Stimulated activated naive B cell treated with anti-CD40 and anti-IgM and Interleukin-4, amounts not matched to agents 10 μg/mL and 1 μg/mL and 100 μg/mL, for 72 hours (primary cell): ENCODE measurements around the gene SOCS7.
"Not testable (repeated sequence)": the region's sequence is repeated elsewhere in the genome, so short reads cannot be mapped to it uniquely, and the experiment has no call there.

Experiments used
- ATAC-seq, 2 donors: fragments of 150-1000 bp; cut with Tn5 transposase; replicated peaks; 2 replicates each; pipeline ENCODE4 v1.10.0; 2021; ENCODE audit warnings: moderate library complexity in 1 of 2
- DNase-seq: peaks from one replicate; pipeline ENCODE4 v3.0.0; 2021
- H3K27ac Mint-ChIP-seq: one replicate; pipeline ENCODE4 v1.8.0; 2022; ENCODE audit warnings: mild to moderate bottlenecking, mixed read lengths
- H3K27me3 Mint-ChIP-seq, 2 donors: one replicate each; pipeline ENCODE4 v1.8.0; 2022; ENCODE audit warnings: mixed read lengths in 2 of 2
- H3K36me3 Mint-ChIP-seq, 2 donors: one replicate each; pipeline ENCODE4 v1.8.0; 2022; ENCODE audit warnings: mixed read lengths in 2 of 2, mild to moderate bottlenecking in 1 of 2
- H3K4me1 Mint-ChIP-seq, 2 donors: one replicate each; pipeline ENCODE4 v1.8.0; 2022; ENCODE audit warnings: mixed read lengths in 2 of 2, mild to moderate bottlenecking in 1 of 2
- H3K4me3 Mint-ChIP-seq, 2 donors: one replicate each; pipeline ENCODE4 v1.8.0; 2022; ENCODE audit warnings: mild to moderate bottlenecking in 2 of 2, mixed read lengths in 2 of 2, moderate library complexity in 1 of 2
- H3K9me3 Mint-ChIP-seq, 2 donors: one replicate each; pipeline ENCODE4 v1.8.0; 2022; ENCODE audit warnings: mixed read lengths in 2 of 2, mild to moderate bottlenecking in 1 of 2

SOCS7 gene

GRCh38 chr17:38428112-38428642 is 76.5 kb downstream of the SOCS7 start, which contains the start of gene ARHGAP23:
ARHGAP23 (plus strand) TSS chr17:38428464; CDS start chr17:38428486, 22 bp downstream.
- Mint-ChIP-seq H3K36me3 (no peaks in the 10 kb centered on the region), H3K4me1 (peaks cover 19 to 39% of the 10 kb centered on the region in 2 donors), H3K4me3 (peak within 1 kb of the TSS; percentile 77 to 82), H3K9me3 (no peaks in the 10 kb centered on the region), H3K27me3 (peaks cover 31 to 34% of the 10 kb centered on the region in 2 donors), H3K27ac (no peak within 1 kb of the TSS)
- ATAC-seq (peak; percentile 54 to 64), DNase-seq (no peak)

GRCh38 chr17:38428643-38429371 is 77.2 kb downstream of the SOCS7 start:
- Mint-ChIP-seq H3K27ac (no peak overlapping the region), H3K4me1 (peaks cover 17 to 39% of the 10 kb centered on the region in 2 donors), H3K27me3 (peaks cover 25 to 28% of the 10 kb centered on the region in 2 donors), H3K9me3 (no peaks in the 10 kb centered on the region), H3K4me3 (peak overlapping the region; percentile 40 to 82), H3K36me3 (no peaks in the 10 kb centered on the region)
- DNase-seq (no peak), ATAC-seq (peak; percentile 50 to 60)

GRCh38 chr17:38429476-38430100 is 77.9 kb downstream of the SOCS7 start:
- Mint-ChIP-seq H3K9me3 (no peaks in the 10 kb centered on the region), H3K27ac (peak overlapping the region; percentile 60), H3K36me3 (no peaks in the 10 kb centered on the region), H3K4me1 (peaks cover 16 to 34% of the 10 kb centered on the region in 2 donors), H3K4me3 (peak overlapping the region; percentile 40 to 82), H3K27me3 (peaks cover 17 to 20% of the 10 kb centered on the region in 2 donors)
- ATAC-seq: no peak
- no peak for DNase-seq

DNA sequence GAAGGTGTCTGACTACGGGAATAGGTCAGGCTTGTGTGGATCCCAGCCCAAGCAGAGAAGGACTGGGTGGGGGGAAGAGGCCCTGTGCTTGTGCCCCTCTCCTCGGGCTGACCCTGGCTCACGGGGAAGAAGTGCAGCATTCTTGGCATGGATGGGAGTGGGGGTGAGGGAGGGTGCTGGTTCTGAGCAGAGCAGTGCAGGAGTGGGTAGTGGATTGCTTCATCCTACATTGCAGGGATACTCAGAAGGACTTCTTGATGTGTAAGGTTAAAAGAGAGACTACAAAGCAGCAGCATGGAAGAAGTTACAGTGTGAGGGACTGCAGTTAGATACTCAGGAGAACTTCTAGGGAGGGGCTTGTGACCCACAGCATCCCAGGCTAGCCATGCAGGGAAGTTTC is 78.7 kb downstream of the SOCS7 start:
- no peak for DNase-seq
- Mint-ChIP-seq H3K9me3 (no peaks in the 10 kb centered on the region), H3K27ac (no peak overlapping the region), H3K36me3 (no peaks in the 10 kb centered on the region), H3K27me3 (peaks cover 10 to 12% of the 10 kb centered on the region in 2 donors), H3K4me1 (peaks cover 10 to 26% of the 10 kb centered on the region in 2 donors), H3K4me3 (no peak overlapping the region)
- ATAC-seq: no peak

- H3K36me3 Mint-ChIP-seq: no peaks in the 10 kb centered on the region
- DNase-seq: no peak
- H3K27ac Mint-ChIP-seq: no peak overlapping the region
- ATAC-seq: no peak
- H3K4me1 Mint-ChIP-seq: peaks cover 8 to 22% of the 10 kb centered on the region in 2 donors
- H3K27me3 Mint-ChIP-seq: peaks cover 5 to 7% of the 10 kb centered on the region in 2 donors
- no peaks in the 10 kb centered on the region for H3K9me3 Mint-ChIP-seq
- no peak overlapping the region for H3K4me3 Mint-ChIP-seq
Measured at GRCh38 chr17:38430822-38431221, 79.2 kb downstream of the SOCS7 start.

DNA sequence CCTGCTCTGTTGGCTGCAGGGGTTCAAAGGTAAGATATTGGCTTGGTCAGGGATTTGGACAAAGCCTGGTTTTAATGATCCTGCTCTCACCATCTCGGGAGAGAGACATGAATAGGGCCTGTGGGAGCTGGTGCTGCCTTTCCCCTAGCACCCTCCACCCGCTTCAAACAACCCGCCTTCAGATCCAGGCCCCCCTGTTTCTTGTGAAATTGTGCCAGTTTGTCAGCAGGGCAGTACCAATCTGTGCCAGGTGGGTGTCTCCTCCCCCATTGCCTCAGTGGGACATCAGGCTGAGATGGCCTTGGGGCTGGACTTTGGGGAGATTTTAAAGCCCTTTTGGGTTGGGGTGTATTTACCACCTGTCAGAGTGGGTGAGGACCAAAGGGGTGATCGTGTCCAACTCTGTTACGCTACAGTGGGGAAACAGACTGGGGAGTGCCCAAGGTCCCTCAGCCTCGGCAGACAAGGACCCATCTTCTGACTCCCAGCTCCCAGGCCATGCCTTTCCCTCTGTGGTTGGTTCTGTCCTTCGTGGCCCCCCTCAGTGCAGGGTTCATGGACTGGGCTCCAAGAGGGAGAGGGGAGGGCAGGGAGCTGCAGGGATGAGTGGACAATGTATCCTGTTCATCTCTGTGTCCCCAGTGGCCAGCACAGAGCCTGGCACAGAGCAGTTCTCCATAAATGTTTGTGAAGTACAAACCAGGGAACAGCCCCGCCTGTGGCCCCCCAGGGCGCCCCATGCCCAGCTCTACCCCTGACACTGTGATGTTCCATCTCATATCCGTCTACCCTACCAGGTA is 79.9 kb downstream of the SOCS7 start:
- H3K4me3 Mint-ChIP-seq: no peak overlapping the region
- ATAC-seq (no peak), DNase-seq (no peak)
- H3K4me1 Mint-ChIP-seq: peaks cover 8 to 22% of the 10 kb centered on the region in 2 donors
- H3K27me3 Mint-ChIP-seq: peaks cover 5% of the 10 kb centered on the region in 2 donors
- H3K36me3 Mint-ChIP-seq: no peaks in the 10 kb centered on the region
- H3K27ac Mint-ChIP-seq: no peak overlapping the region
- no peaks in the 10 kb centered on the region for H3K9me3 Mint-ChIP-seq

GRCh38 chr17:38434178-38434665 is 82.6 kb downstream of the SOCS7 start:
- ATAC-seq: no peak
- Mint-ChIP-seq H3K27me3 (no peaks in the 10 kb centered on the region), H3K4me1 (peaks cover 0 to 7% of the 10 kb centered on the region in 2 donors), H3K36me3 (no peaks in the 10 kb centered on the region), H3K27ac (no peak overlapping the region), H3K9me3 (no peaks in the 10 kb centered on the region), H3K4me3 (no peak overlapping the region)
- no peak for DNase-seq

DNA sequence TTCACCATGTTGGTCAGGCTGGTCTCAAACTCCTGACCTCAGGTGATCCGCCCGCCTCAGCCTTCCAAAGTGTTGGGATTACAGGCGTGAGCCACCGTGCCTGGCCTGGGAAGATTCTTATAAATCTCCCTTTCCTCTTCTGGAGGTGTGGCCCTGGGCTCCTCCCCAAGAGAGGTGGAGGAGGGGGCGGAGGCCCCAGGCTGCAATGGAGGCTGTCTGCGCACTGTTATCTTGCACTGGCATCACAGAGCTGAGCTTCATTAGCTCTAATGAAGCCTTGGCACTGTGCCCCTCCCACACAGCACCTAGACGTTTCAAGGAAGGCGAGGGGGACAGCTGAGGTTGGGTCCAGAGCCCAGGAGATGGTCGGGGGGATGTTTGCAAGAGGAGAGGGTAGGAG is 84.2 kb downstream of the SOCS7 start:
- no peaks in the 10 kb centered on the region for H3K27me3 Mint-ChIP-seq
- no peaks in the 10 kb centered on the region for H3K36me3 Mint-ChIP-seq
- no peaks in the 10 kb centered on the region for H3K9me3 Mint-ChIP-seq
- no peaks in the 10 kb centered on the region for H3K4me1 Mint-ChIP-seq
- ATAC-seq (no peak), DNase-seq (no peak)
- H3K4me3 Mint-ChIP-seq: no peak overlapping the region
- no peak overlapping the region for H3K27ac Mint-ChIP-seq

GRCh38 chr17:38436386-38436785 is 84.7 kb downstream of the SOCS7 start:
- H3K4me3 Mint-ChIP-seq: no peak overlapping the region
- DNase-seq (no peak), ATAC-seq (no peak)
- H3K27me3 Mint-ChIP-seq: peaks cover 0 to 2% of the 10 kb centered on the region in 2 donors
- no peaks in the 10 kb centered on the region for H3K9me3 Mint-ChIP-seq
- H3K27ac Mint-ChIP-seq: no peak overlapping the region
- H3K36me3 Mint-ChIP-seq: no peaks in the 10 kb centered on the region
- H3K4me1 Mint-ChIP-seq: no peaks in the 10 kb centered on the region

DNA sequence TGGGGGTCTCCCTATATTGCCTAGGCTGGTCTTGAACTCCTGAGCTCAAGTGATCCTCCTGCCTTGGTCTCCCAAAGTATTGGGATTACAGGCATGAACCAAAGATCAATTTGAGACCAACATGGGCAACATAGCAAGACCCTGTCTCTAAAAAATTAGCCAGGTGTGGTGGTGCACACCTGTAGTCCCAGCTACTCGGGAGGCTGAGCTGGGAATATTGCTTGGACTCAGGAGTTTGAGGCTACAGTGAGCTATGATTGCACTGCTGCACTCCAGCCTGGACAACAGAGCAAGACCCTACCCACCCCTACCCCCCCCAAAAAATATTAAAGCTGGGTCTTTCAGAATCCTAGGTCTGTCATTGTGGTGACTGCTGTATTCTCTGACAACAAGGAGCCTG is 85.7 kb downstream of the SOCS7 start:
- not testable (repeated sequence) for DNase-seq, H3K27ac Mint-ChIP-seq, H3K27me3 Mint-ChIP-seq, ATAC-seq, H3K4me3 Mint-ChIP-seq, H3K36me3 Mint-ChIP-seq, H3K9me3 Mint-ChIP-seq, H3K4me1 Mint-ChIP-seq

DNA sequence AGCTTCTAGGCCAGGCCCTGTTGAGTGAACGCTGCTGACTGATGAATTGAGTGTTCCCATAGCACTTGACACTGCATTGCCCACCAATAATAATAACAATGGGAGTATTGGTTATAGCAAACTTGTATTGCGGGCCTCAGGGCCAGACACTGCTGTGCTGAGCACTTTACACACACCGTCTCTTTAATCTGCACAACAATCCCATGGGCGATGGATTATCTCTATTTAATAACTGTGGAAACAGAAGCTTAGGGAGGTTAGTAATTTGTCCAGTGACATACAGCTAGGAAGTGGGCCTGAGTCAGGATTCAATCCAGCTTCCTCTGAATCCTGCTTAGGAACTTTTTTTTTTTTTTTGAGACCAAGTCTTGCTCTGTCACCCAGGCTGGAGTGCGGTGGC is 87.8 kb downstream of the SOCS7 start:
- Mint-ChIP-seq H3K27me3 (peaks cover 0 to 9% of the 10 kb centered on the region in 2 donors), H3K4me3 (no peak overlapping the region), H3K27ac (no peak overlapping the region), H3K9me3 (no peaks in the 10 kb centered on the region), H3K36me3 (no peaks in the 10 kb centered on the region), H3K4me1 (peaks cover 5 to 11% of the 10 kb centered on the region in 2 donors)
- ATAC-seq (no peak), DNase-seq (no peak)

GRCh38 chr17:38440614-38441397 is 89.2 kb downstream of the SOCS7 start:
- DNase-seq: no peak

DNA sequence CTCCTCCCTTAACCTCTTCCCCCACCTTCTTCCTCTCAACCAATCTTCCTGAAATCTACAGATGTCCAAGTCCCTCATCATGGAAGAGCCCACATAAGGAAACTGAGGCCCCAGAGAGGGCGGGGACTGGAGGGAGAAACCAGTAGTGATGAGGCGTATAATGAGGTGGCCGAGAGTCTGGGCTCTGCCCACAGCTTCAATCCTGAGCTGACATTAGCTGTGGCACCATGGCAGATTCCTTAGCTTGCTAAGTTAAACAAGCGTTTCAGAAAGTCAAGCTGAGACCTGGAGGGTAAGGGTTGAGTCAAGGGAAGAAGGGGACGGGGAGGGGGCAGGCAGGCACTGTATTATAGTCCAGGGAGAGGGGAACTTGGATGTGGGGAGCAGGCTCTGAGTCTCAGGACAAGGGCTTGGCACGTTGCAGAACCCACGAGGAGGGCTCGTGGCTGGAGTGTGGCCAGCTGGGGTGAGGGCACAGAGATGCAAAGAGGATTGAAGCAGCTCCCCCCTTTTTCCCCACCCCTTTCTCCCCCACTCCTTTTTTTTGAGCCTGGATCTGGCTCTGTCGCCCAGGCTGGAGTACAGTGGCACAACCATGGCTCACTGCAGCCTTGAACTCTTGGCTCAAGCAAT is 89.9 kb downstream of the SOCS7 start:
- H3K27me3 Mint-ChIP-seq: peaks cover 0 to 9% of the 10 kb centered on the region in 2 donors
- no peak for ATAC-seq
- no peaks in the 10 kb centered on the region for H3K9me3 Mint-ChIP-seq
- no peak for DNase-seq
- H3K27ac Mint-ChIP-seq: no peak overlapping the region
- no peak overlapping the region for H3K4me3 Mint-ChIP-seq
- H3K36me3 Mint-ChIP-seq: no peaks in the 10 kb centered on the region
- peaks cover 5 to 11% of the 10 kb centered on the region in 2 donors for H3K4me1 Mint-ChIP-seq

More at GRCh38 chr17:38440614-38441397, 89.2 kb downstream of the SOCS7 start:
- H3K27ac Mint-ChIP-seq: no peak overlapping the region
- peaks cover 0 to 9% of the 10 kb centered on the region in 2 donors for H3K27me3 Mint-ChIP-seq
- no peaks in the 10 kb centered on the region for H3K36me3 Mint-ChIP-seq
- no peak for ATAC-seq
- H3K4me1 Mint-ChIP-seq: peaks cover 5 to 11% of the 10 kb centered on the region in 2 donors
- no peaks in the 10 kb centered on the region for H3K9me3 Mint-ChIP-seq
- no peak overlapping the region for H3K4me3 Mint-ChIP-seq
